Stimulated activated CD8-positive, alpha-beta memory T cell treated with anti-CD3 and anti-CD28 coated beads, Interleukin-7, amount 100 ng/mL, for 24 hours (primary cell): ENCODE results near the gene KCNMB2.
"Not testable (repeated sequence)": the region's sequence is repeated elsewhere in the genome, so short reads cannot be mapped to it uniquely, and the experiment has no call there.

Experiments used
- DNase-seq: peaks from one replicate; pipeline ENCODE4 v3.0.0-alpha.2; 2020; ENCODE audit warnings: low read depth

The KCNMB2 gene

GRCh38 chr3:178519701-178520100 is 16.5 kb upstream of the KCNMB2 start:
- no peak for DNase-seq

GRCh38 chr3:178520451-178520850 is 15.8 kb upstream of the KCNMB2 start:
- no peak for DNase-seq

- no peak for DNase-seq
These were observed 13.8 kb upstream of the KCNMB2 start for GRCh38 chr3:178522200-178523052.

- no peak for DNase-seq
These were observed 11.0 kb upstream of the KCNMB2 start for GRCh38 chr3:178525251-178525650.

- no peak for DNase-seq
These were observed 9.9 kb upstream of the KCNMB2 start for GRCh38 chr3:178526291-178526690.

GRCh38 chr3:178527981-178528380 is 8.3 kb upstream of the KCNMB2 start:
- DNase-seq: no peak

GRCh38 chr3:178529606-178530225 is 6.5 kb upstream of the KCNMB2 start:
- no peak for DNase-seq

GRCh38 chr3:178532476-178532875 is 3.8 kb upstream of the KCNMB2 start:
- no peak for DNase-seq

GRCh38 chr3:178537122-178537705 is 978 bp downstream of the KCNMB2 start:
- no peak for DNase-seq

GRCh38 chr3:178538056-178538455 is 1.8 kb downstream of the KCNMB2 start:
- DNase-seq: no peak

- DNase-seq: no peak
These were observed 3.9 kb downstream of the KCNMB2 start for GRCh38 chr3:178540184-178540583.

- DNase-seq: no peak
These were observed 9.1 kb downstream of the KCNMB2 start for GRCh38 chr3:178545337-178545736.

- DNase-seq: no peak
These were observed 9.8 kb downstream of the KCNMB2 start for GRCh38 chr3:178546079-178546478.

- DNase-seq: not testable (repeated sequence)
These were observed 13.2 kb downstream of the KCNMB2 start for GRCh38 chr3:178549426-178549825.

GRCh38 chr3:178551916-178552321 is 15.7 kb downstream of the KCNMB2 start:
- no peak for DNase-seq

- DNase-seq: no peak
These were observed 22.4 kb downstream of the KCNMB2 start for GRCh38 chr3:178558637-178559036.

- DNase-seq: no peak
These were observed 24.5 kb downstream of the KCNMB2 start for GRCh38 chr3:178560759-178561158.

- no peak for DNase-seq
These were observed 25.0 kb downstream of the KCNMB2 start for GRCh38 chr3:178561239-178561638.

- DNase-seq: no peak
These were observed 26.1 kb downstream of the KCNMB2 start for GRCh38 chr3:178562143-178562946.

GRCh38 chr3:178562947-178563232 is 26.7 kb downstream of the KCNMB2 start:
- no peak for DNase-seq

- no peak for DNase-seq
These were observed 31.4 kb downstream of the KCNMB2 start for GRCh38 chr3:178567611-178568010.

GRCh38 chr3:178568155-178568731 is 32.0 kb downstream of the KCNMB2 start:
- no peak for DNase-seq
